Stimulated activated CD4-positive, alpha-beta T cell treated with anti-CD3 and anti-CD28 coated beads, Interleukin-2, amount 100 ng/mL, for 4 hours (primary cell): Measurements from ENCODE around the gene RASSF4.
"Not testable (repeated sequence)": the region's sequence is repeated elsewhere in the genome, so short reads cannot be mapped to it uniquely, and the experiment has no call there.

ENCODE experiments used
- DNase-seq: peaks from one replicate; pipeline ENCODE4 v3.0.0-alpha.2; 2020; ENCODE audit warnings: low read depth

The RASSF4 gene

GRCh38 chr10:45006276-45007030, 46.9 kb downstream of the RASSF4 start:
- no peak for DNase-seq

- DNase-seq: no peak
Measured at GRCh38 chr10:45008524-45009161, 49.0 kb downstream of the RASSF4 start.

GRCh38 chr10:45014557-45014956, 55.0 kb downstream of the RASSF4 start:
- not testable (repeated sequence) for DNase-seq

- DNase-seq: no peak
Measured at GRCh38 chr10:45015590-45015989, 56.0 kb downstream of the RASSF4 start.

GRCh38 chr10:45023426-45023825, 63.8 kb downstream of the RASSF4 start:
- no peak for DNase-seq

GRCh38 chr10:45034301-45034700, 74.7 kb downstream of the RASSF4 start:
- DNase-seq: no peak

GRCh38 chr10:45035673-45036072, 76.1 kb downstream of the RASSF4 start:
- DNase-seq: no peak

GRCh38 chr10:45040921-45041542, 81.4 kb downstream of the RASSF4 start:
- DNase-seq: no peak

GRCh38 chr10:45044290-45044689, 84.7 kb downstream of the RASSF4 start:
- DNase-seq: no peak
